Measurements from ENCODE around the gene ADAM8.
"Not testable (repeated sequence)": the region's sequence is repeated elsewhere in the genome, so short reads cannot be mapped to it uniquely, and the experiment has no call there.

The ADAM8 gene

GRCh38 chr10:133268532-133268931 lies 8.1 kb downstream of the ADAM8 start:
- H3K27ac ChIP-seq (ENCODE audit: low read length): no peak overlapping the region
- no peak overlapping the region for H3K4me3 ChIP-seq (ENCODE audit: low read length)
- no CpG with 5 or more reads among the region's 22 CpGs for WGBS (ENCODE audit: insufficient coverage, insufficient read length)
- no peaks in the 10 kb centered on the region for H3K9me3 ChIP-seq (ENCODE audit: control insufficient read depth, insufficient read depth, low read length)
- H3K36me3 ChIP-seq (ENCODE audit: control insufficient read depth, insufficient read depth, low read length): no peaks in the 10 kb centered on the region
- H3K27me3 ChIP-seq (ENCODE audit: control insufficient read depth, insufficient read depth, low read length): no peaks in the 10 kb centered on the region
- H3K4me1 ChIP-seq (ENCODE audit: control insufficient read depth, insufficient read depth, low read length): peaks cover 2% of the 10 kb centered on the region; the same call in 1 of the 2 replicates
- no peak for DNase-seq (ENCODE audit: low read depth, low spot score)

GRCh38 chr10:133267829-133268228 lies 8.8 kb downstream of the ADAM8 start:
- no CpG with 5 or more reads among the region's 22 CpGs for WGBS (ENCODE audit: insufficient coverage, insufficient read length)
- no peaks in the 10 kb centered on the region for H3K9me3 ChIP-seq (ENCODE audit: control insufficient read depth, insufficient read depth, low read length)
- no peak overlapping the region for H3K27ac ChIP-seq (ENCODE audit: low read length)
- H3K36me3 ChIP-seq (ENCODE audit: control insufficient read depth, insufficient read depth, low read length): no peaks in the 10 kb centered on the region
- no peaks in the 10 kb centered on the region for H3K27me3 ChIP-seq (ENCODE audit: control insufficient read depth, insufficient read depth, low read length)
- H3K4me3 ChIP-seq (ENCODE audit: low read length): no peak overlapping the region
- no peak for DNase-seq (ENCODE audit: low read depth, low spot score)
- H3K4me1 ChIP-seq (ENCODE audit: control insufficient read depth, insufficient read depth, low read length): peaks cover 2% of the 10 kb centered on the region; the same call in 1 of the 2 replicates

- Histone ChIP-seq H3K27ac (ENCODE audit: low read length) (no peak overlapping the region), H3K36me3 (ENCODE audit: control insufficient read depth, insufficient read depth, low read length) (no peaks in the 10 kb centered on the region), H3K4me3 (ENCODE audit: low read length) (no peak overlapping the region), H3K27me3 (ENCODE audit: control insufficient read depth, insufficient read depth, low read length) (no peaks in the 10 kb centered on the region), H3K4me1 (ENCODE audit: control insufficient read depth, insufficient read depth, low read length) (peaks cover 2% of the 10 kb centered on the region; the same call in 1 of the 2 replicates), H3K9me3 (ENCODE audit: control insufficient read depth, insufficient read depth, low read length) (no peaks in the 10 kb centered on the region)
- no CpG with 5 or more reads among the region's 14 CpGs for WGBS (ENCODE audit: insufficient coverage, insufficient read length)
- no peak for DNase-seq (ENCODE audit: low read depth, low spot score)
These were observed 9.4 kb downstream of the ADAM8 start for GRCh38 chr10:133267293-133267692.

- WGBS (ENCODE audit: insufficient coverage, insufficient read length): no CpG with 5 or more reads among the region's 21 CpGs
- no peak for DNase-seq (ENCODE audit: low read depth, low spot score)
- Histone ChIP-seq H3K4me1 (ENCODE audit: control insufficient read depth, insufficient read depth, low read length) (peaks cover under 1% of the 10 kb centered on the region), H3K4me3 (ENCODE audit: low read length) (no peak overlapping the region), H3K9me3 (ENCODE audit: control insufficient read depth, insufficient read depth, low read length) (no peaks in the 10 kb centered on the region), H3K27me3 (ENCODE audit: control insufficient read depth, insufficient read depth, low read length) (no peaks in the 10 kb centered on the region), H3K27ac (ENCODE audit: low read length) (no peak overlapping the region), H3K36me3 (ENCODE audit: control insufficient read depth, insufficient read depth, low read length) (no peaks in the 10 kb centered on the region)
These were observed 10.4 kb downstream of the ADAM8 start for GRCh38 chr10:133266056-133266795.

GRCh38 chr10:133265052-133265451 lies 11.6 kb downstream of the ADAM8 start:
- H3K27me3 ChIP-seq (ENCODE audit: control insufficient read depth, insufficient read depth, low read length); DNase-seq (ENCODE audit: low read depth, low spot score); H3K4me1 ChIP-seq (ENCODE audit: control insufficient read depth, insufficient read depth, low read length); H3K36me3 ChIP-seq (ENCODE audit: control insufficient read depth, insufficient read depth, low read length); H3K27ac ChIP-seq (ENCODE audit: low read length); H3K9me3 ChIP-seq (ENCODE audit: control insufficient read depth, insufficient read depth, low read length); H3K4me3 ChIP-seq (ENCODE audit: low read length): not testable (repeated sequence)
- WGBS (ENCODE audit: insufficient coverage, insufficient read length): no CpG with 5 or more reads among the region's 10 CpGs

- Histone ChIP-seq H3K4me3 (ENCODE audit: low read length) (no peak overlapping the region), H3K9me3 (ENCODE audit: control insufficient read depth, insufficient read depth, low read length) (no peaks in the 10 kb centered on the region), H3K27ac (ENCODE audit: low read length) (no peak overlapping the region), H3K27me3 (ENCODE audit: control insufficient read depth, insufficient read depth, low read length) (no peaks in the 10 kb centered on the region), H3K36me3 (ENCODE audit: control insufficient read depth, insufficient read depth, low read length) (no peaks in the 10 kb centered on the region), H3K4me1 (ENCODE audit: control insufficient read depth, insufficient read depth, low read length) (peaks cover 3% of the 10 kb centered on the region)
- DNase-seq (ENCODE audit: low read depth, low spot score): no peak
- WGBS (ENCODE audit: insufficient coverage, insufficient read length): no CpG with 5 or more reads among the region's 9 CpGs
These were observed 12.2 kb downstream of the ADAM8 start for GRCh38 chr10:133264461-133264860.

GRCh38 chr10:133263674-133264073 lies 13.0 kb downstream of the ADAM8 start:
- H3K27me3 ChIP-seq (ENCODE audit: control insufficient read depth, insufficient read depth, low read length): no peaks in the 10 kb centered on the region
- H3K4me3 ChIP-seq (ENCODE audit: low read length): no peak overlapping the region
- H3K9me3 ChIP-seq (ENCODE audit: control insufficient read depth, insufficient read depth, low read length): no peaks in the 10 kb centered on the region
- H3K4me1 ChIP-seq (ENCODE audit: control insufficient read depth, insufficient read depth, low read length): peaks cover 4% of the 10 kb centered on the region
- WGBS (ENCODE audit: insufficient coverage, insufficient read length): no CpG with 5 or more reads among the region's 10 CpGs
- H3K36me3 ChIP-seq (ENCODE audit: control insufficient read depth, insufficient read depth, low read length): no peaks in the 10 kb centered on the region; the same call in 1 of the 2 replicates
- DNase-seq (ENCODE audit: low read depth, low spot score): no peak
- H3K27ac ChIP-seq (ENCODE audit: low read length): no peak overlapping the region

GRCh38 chr10:133262696-133263095 lies 14.0 kb downstream of the ADAM8 start:
- Histone ChIP-seq H3K27ac (ENCODE audit: low read length) (no peak overlapping the region), H3K4me3 (ENCODE audit: low read length) (no peak overlapping the region), H3K36me3 (ENCODE audit: control insufficient read depth, insufficient read depth, low read length) (no peaks in the 10 kb centered on the region; the same call in 1 of the 2 replicates), H3K4me1 (ENCODE audit: control insufficient read depth, insufficient read depth, low read length) (peaks cover 10% of the 10 kb centered on the region), H3K27me3 (ENCODE audit: control insufficient read depth, insufficient read depth, low read length) (no peaks in the 10 kb centered on the region), H3K9me3 (ENCODE audit: control insufficient read depth, insufficient read depth, low read length) (no peaks in the 10 kb centered on the region)
- no CpG with 5 or more reads among the region's 14 CpGs for WGBS (ENCODE audit: insufficient coverage, insufficient read length)
- DNase-seq (ENCODE audit: low read depth, low spot score): no peak

- Histone ChIP-seq H3K27me3 (ENCODE audit: control insufficient read depth, insufficient read depth, low read length) (no peaks in the 10 kb centered on the region), H3K9me3 (ENCODE audit: control insufficient read depth, insufficient read depth, low read length) (no peaks in the 10 kb centered on the region), H3K4me3 (ENCODE audit: low read length) (peak overlapping the region; percentile 82), H3K36me3 (ENCODE audit: control insufficient read depth, insufficient read depth, low read length) (no peaks in the 10 kb centered on the region; the same call in 1 of the 2 replicates), H3K4me1 (ENCODE audit: control insufficient read depth, insufficient read depth, low read length) (peaks cover 11% of the 10 kb centered on the region), H3K27ac (ENCODE audit: low read length) (no peak overlapping the region)
- no CpG with 5 or more reads among the region's 79 CpGs for WGBS (ENCODE audit: insufficient coverage, insufficient read length)
- DNase-seq (ENCODE audit: low read depth, low spot score): no peak
These were observed 14.8 kb downstream of the ADAM8 start for GRCh38 chr10:133261726-133262325.

- WGBS (ENCODE audit: insufficient coverage, insufficient read length): no CpG with 5 or more reads among the region's 50 CpGs
- Histone ChIP-seq H3K9me3 (ENCODE audit: control insufficient read depth, insufficient read depth, low read length) (no peaks in the 10 kb centered on the region), H3K4me3 (ENCODE audit: low read length) (peak overlapping the region; percentile 82; the same call in 1 of the 2 replicates), H3K36me3 (ENCODE audit: control insufficient read depth, insufficient read depth, low read length) (no peaks in the 10 kb centered on the region; the same call in 1 of the 2 replicates), H3K27me3 (ENCODE audit: control insufficient read depth, insufficient read depth, low read length) (no peaks in the 10 kb centered on the region), H3K4me1 (ENCODE audit: control insufficient read depth, insufficient read depth, low read length) (peaks cover 11% of the 10 kb centered on the region), H3K27ac (ENCODE audit: low read length) (no peak overlapping the region)
- DNase-seq (ENCODE audit: low read depth, low spot score): no peak
These were observed 15.6 kb downstream of the ADAM8 start for GRCh38 chr10:133260895-133261725.

Measured in iPS DF 6.9 (cell line).